ENCODE results near the gene ZCCHC24. TPM values are rescaled to one million over a fixed set of nuclear protein-coding genes. Genes with fewer than 3 reads are reported as not detected.

Gene ZCCHC24
- total RNA-seq, 1 experiment from 2014 or later = 3.1 TPM

DNA sequence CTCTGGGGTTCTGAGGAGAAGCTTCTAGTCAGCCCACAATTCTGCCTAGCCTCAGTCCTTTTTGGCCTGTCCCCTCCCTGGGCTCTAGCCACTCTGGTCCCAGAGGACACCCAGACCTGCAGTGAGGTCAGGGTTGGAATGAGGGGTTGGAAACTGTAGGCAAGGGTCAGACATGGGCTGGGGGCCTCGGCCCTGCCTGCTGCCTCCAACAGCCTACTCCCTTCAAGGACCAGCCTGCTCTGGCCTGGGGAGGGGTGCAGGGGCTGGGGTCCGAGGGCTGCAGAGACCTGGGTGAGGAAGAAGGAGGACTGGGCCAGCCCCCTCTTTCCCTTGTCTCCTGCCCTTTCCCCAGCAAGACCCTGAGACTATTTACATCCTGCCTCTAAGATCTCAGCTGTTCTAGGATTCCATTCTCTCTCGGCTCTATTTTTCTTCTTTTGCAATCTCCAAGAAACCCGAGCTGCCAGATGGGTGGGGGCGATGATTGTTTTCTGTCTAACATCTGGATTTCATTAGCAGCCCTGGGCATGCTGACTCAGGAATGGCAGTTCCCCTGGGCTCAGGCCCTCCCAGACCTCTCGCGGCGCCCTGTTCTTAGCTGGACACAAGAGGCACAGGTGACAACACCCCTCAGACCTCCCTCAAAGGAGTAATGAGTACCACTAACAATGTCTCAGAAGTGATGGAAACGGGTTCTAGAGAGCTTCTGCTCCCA lies 23.1 kb downstream of the ZCCHC24 start:
- BruUV-seq (replicated peaks) = no TSS peak
- ChIA-PET POLR2A (no interaction called here), CTCF (no interaction called here)
- Mint-ChIP-seq H3K36me3 (ENCODE audit: insufficient read depth, unreplicated experiment) (no peaks in the 10 kb centered on the region), H3K9me3 (ENCODE audit: unreplicated experiment) (no peaks in the 10 kb centered on the region), H3K4me1 (ENCODE audit: low read depth, unreplicated experiment) (peaks cover 11% of the 10 kb centered on the region), H3K27me3 (ENCODE audit: insufficient read depth, unreplicated experiment) (no peaks in the 10 kb centered on the region), H3K4me3 (ENCODE audit: unreplicated experiment) (no peak overlapping the region), H3K27ac (ENCODE audit: unreplicated experiment) (no peak overlapping the region)
- no peaks in the 10 kb centered on the region for H3K36me3 ChIP-seq (ENCODE audit: control insufficient read depth, insufficient read depth, low read length)
- peaks cover 11% of the 10 kb centered on the region for H3K4me1 ChIP-seq
- H3K9me3 ChIP-seq = no peaks in the 10 kb centered on the region
- no peak for DNase-seq
- no peak overlapping the region for H3K4me3 ChIP-seq (ENCODE audit: low read depth, low read length)
- intact Hi-C loops (cut with micrococcal nuclease; ENCODE audit: unreplicated experiment) = no loop called here
- no peaks in the 10 kb centered on the region for H3K27me3 ChIP-seq (replicated peaks; ENCODE audit: control insufficient read depth, insufficient read depth, low read length)
- TF ChIP-seq, protein P1, sequence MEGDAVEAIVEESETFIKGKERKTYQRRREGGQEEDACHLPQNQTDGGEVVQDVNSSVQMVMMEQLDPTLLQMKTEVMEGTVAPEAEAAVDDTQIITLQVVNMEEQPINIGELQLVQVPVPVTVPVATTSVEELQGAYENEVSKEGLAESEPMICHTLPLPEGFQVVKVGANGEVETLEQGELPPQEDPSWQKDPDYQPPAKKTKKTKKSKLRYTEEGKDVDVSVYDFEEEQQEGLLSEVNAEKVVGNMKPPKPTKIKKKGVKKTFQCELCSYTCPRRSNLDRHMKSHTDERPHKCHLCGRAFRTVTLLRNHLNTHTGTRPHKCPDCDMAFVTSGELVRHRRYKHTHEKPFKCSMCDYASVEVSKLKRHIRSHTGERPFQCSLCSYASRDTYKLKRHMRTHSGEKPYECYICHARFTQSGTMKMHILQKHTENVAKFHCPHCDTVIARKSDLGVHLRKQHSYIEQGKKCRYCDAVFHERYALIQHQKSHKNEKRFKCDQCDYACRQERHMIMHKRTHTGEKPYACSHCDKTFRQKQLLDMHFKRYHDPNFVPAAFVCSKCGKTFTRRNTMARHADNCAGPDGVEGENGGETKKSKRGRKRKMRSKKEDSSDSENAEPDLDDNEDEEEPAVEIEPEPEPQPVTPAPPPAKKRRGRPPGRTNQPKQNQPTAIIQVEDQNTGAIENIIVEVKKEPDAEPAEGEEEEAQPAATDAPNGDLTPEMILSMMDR (IDR thresholded peaks at IDR 0.05; ENCODE audit: insufficient read depth in 1 of 2, low read depth in 1 of 2, low read length in 1 of 2, severe bottlenecking in 1 of 2, unreplicated experiment in 1 of 2) = no peak

DNA sequence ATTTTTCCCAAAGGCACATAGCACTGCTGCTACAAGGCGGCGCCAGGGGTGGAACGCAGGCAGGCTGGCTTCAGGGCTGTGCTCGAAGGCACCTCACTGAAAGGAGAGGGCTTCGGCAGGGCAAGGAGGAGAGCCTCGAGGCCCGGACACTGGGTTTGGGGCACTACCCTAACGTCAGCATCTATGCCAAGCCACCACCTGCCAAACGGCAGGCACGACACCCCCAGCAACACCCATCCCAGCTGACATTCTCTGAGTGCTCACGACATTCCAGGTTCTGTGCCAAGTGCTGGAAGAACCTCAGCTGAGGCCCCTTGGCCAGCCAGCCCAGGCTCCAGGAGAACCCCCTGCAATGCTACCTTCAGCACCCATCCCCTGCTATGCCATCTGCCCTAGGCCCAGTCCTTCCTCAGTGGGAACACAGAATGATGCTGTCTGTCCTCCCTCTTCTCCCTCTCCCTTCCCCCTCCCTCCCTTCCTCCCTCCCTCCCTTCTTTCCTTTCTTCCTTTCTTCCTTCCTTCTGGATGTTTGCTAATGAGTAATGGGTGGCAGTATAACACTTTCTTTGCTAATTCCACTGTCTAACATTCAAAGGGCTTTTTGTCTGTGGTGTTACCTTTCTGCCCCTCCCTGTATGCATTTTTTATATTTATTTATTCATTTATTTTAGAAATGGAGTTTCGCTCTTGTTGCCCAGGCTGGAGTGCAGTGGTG lies 24.3 kb downstream of the ZCCHC24 start:
- Histone ChIP-seq H3K4me3 (ENCODE audit: low read depth, low read length) (no peak overlapping the region), H3K4me1 (peaks cover 11% of the 10 kb centered on the region), H3K36me3 (ENCODE audit: control insufficient read depth, insufficient read depth, low read length) (no peaks in the 10 kb centered on the region), H3K27me3 (replicated peaks; ENCODE audit: control insufficient read depth, insufficient read depth, low read length) (no peaks in the 10 kb centered on the region), H3K9me3 (no peaks in the 10 kb centered on the region)
- Mint-ChIP-seq H3K27ac (ENCODE audit: unreplicated experiment) (no peak overlapping the region), H3K27me3 (ENCODE audit: insufficient read depth, unreplicated experiment) (no peaks in the 10 kb centered on the region), H3K4me3 (ENCODE audit: unreplicated experiment) (no peak overlapping the region), H3K9me3 (ENCODE audit: unreplicated experiment) (no peaks in the 10 kb centered on the region), H3K36me3 (ENCODE audit: insufficient read depth, unreplicated experiment) (no peaks in the 10 kb centered on the region), H3K4me1 (ENCODE audit: low read depth, unreplicated experiment) (peaks cover 11% of the 10 kb centered on the region)
- ChIA-PET CTCF (no interaction called here), POLR2A (no interaction called here)
- no TSS peak for BruUV-seq (replicated peaks)
- intact Hi-C loops (cut with micrococcal nuclease; ENCODE audit: unreplicated experiment) = no loop called here
- TF ChIP-seq, protein P1 (IDR thresholded peaks at IDR 0.05; ENCODE audit: insufficient read depth in 1 of 2, low read depth in 1 of 2, low read length in 1 of 2, severe bottlenecking in 1 of 2, unreplicated experiment in 1 of 2) = no peak
- no peak for DNase-seq

DNA sequence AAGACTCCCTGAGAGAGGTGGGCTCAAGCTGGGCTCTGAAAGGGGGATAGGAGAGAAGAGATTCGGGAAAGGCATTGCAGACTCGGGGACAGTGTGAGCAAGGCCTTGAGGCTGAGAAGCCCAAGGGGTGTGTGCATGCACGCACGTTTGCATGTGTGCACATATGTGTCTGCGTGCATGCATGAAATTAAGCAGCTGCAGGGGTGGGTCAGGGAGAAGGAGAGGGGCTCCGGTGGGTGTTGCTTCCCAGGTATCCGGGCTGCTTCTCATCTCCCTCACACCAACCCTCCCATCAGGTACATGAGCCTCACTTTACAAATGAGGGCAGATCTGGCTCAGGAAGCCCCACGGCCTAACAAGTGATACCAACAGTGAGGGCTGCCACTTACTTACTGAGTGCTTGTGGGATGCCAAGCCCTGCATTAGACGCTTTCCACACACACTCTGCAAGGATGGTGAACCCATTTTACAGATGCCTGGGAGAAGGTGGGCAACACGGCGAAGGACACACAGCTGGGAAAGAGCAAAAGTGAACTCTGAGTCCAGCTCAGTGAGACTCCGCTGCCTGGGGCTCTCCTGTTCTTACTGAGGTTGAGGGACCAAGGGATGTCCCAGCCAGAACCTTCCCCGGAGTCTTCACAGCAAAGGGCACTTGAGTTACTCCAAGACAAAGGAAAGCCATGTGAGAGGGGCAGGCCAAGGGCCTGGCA lies 26.4 kb downstream of the ZCCHC24 start:
- no peak overlapping the region for H3K27ac Mint-ChIP-seq (ENCODE audit: unreplicated experiment)
- H3K36me3 Mint-ChIP-seq (ENCODE audit: insufficient read depth, unreplicated experiment) = no peaks in the 10 kb centered on the region
- intact Hi-C loops (cut with micrococcal nuclease; ENCODE audit: unreplicated experiment) = no loop called here
- H3K9me3 Mint-ChIP-seq (ENCODE audit: unreplicated experiment) = no peaks in the 10 kb centered on the region
- DNase-seq = no peak
- H3K4me3 ChIP-seq (ENCODE audit: low read depth, low read length) = no peak overlapping the region
- no peak overlapping the region for H3K4me3 Mint-ChIP-seq (ENCODE audit: unreplicated experiment)
- no peaks in the 10 kb centered on the region for H3K27me3 ChIP-seq (replicated peaks; ENCODE audit: control insufficient read depth, insufficient read depth, low read length)
- H3K36me3 ChIP-seq (ENCODE audit: control insufficient read depth, insufficient read depth, low read length) = no peaks in the 10 kb centered on the region
- H3K9me3 ChIP-seq = no peaks in the 10 kb centered on the region
- H3K4me1 Mint-ChIP-seq (ENCODE audit: low read depth, unreplicated experiment) = peaks cover under 1% of the 10 kb centered on the region
- no TSS peak for BruUV-seq (replicated peaks)
- H3K4me1 ChIP-seq = peaks cover 1% of the 10 kb centered on the region
- CTCF ChIA-PET = no interaction called here
- TF ChIP-seq, protein P1 (IDR thresholded peaks at IDR 0.05; ENCODE audit: insufficient read depth in 1 of 2, low read depth in 1 of 2, low read length in 1 of 2, severe bottlenecking in 1 of 2, unreplicated experiment in 1 of 2) = no peak
- no peaks in the 10 kb centered on the region for H3K27me3 Mint-ChIP-seq (ENCODE audit: insufficient read depth, unreplicated experiment)
- POLR2A ChIA-PET = no interaction called here

Measured in Caco-2 (cell line).